ENCODE data around the gene CCT6A.
A peak's percentile ranks its signal among the peaks of the same experiment; 100 is the strongest.
"Not testable (repeated sequence)": the region's sequence is repeated elsewhere in the genome, so short reads cannot be mapped to it uniquely, and the experiment has no call there.

The CCT6A gene

GRCh38 chr7:56051339-56052191 is at the start of gene CCT6A, which contains the start of gene PSPH:
TSS of gene CCT6A (plus strand) at chr7:56051765. CDS start at chr7:56051849, 84 bp downstream.
TSS of gene PSPH (minus strand) at chr7:56051444. CDS start at chr7:56021212, 30,232 bp downstream.
- DNase-seq (ENCODE audit: low read depth), result peak; percentile 97

GRCh38 chr7:56003749-56004148 is 47.8 kb upstream of the CCT6A start:
- DNase-seq (ENCODE audit: low read depth), result no peak

- DNase-seq (ENCODE audit: low read depth), result no peak
These were observed 44.4 kb upstream of the CCT6A start for GRCh38 chr7:56007167-56007652.

GRCh38 chr7:56007891-56008290 is 43.7 kb upstream of the CCT6A start:
- DNase-seq (ENCODE audit: low read depth), result no peak

- no peak for DNase-seq (ENCODE audit: low read depth)
These were observed 41.9 kb upstream of the CCT6A start for GRCh38 chr7:56009695-56010094.

GRCh38 chr7:56017015-56017414 is 34.5 kb upstream of the CCT6A start:
- DNase-seq (ENCODE audit: low read depth), result not testable (repeated sequence)

- DNase-seq (ENCODE audit: low read depth), result no peak
These were observed 32.1 kb upstream of the CCT6A start for GRCh38 chr7:56019501-56019900.

- DNase-seq (ENCODE audit: low read depth), result no peak
These were observed 28.1 kb upstream of the CCT6A start for GRCh38 chr7:56023500-56023899.

GRCh38 chr7:56026538-56026937 is 25.0 kb upstream of the CCT6A start:
- DNase-seq (ENCODE audit: low read depth), result no peak

GRCh38 chr7:56028942-56029630 is 22.5 kb upstream of the CCT6A start:
- no peak for DNase-seq (ENCODE audit: low read depth)

GRCh38 chr7:56030340-56030739 is 21.2 kb upstream of the CCT6A start:
- no peak for DNase-seq (ENCODE audit: low read depth)

- DNase-seq (ENCODE audit: low read depth), result not testable (repeated sequence)
These were observed 20.0 kb upstream of the CCT6A start for GRCh38 chr7:56031556-56031955.

GRCh38 chr7:56032578-56032977 is 19.0 kb upstream of the CCT6A start:
- DNase-seq (ENCODE audit: low read depth), result not testable (repeated sequence)

- peak; percentile 36 for DNase-seq (ENCODE audit: low read depth)
These were observed 17.7 kb upstream of the CCT6A start for GRCh38 chr7:56033671-56034432.

GRCh38 chr7:56040730-56041129 is 10.8 kb upstream of the CCT6A start:
- DNase-seq (ENCODE audit: low read depth), result no peak

GRCh38 chr7:56045758-56046157 is 5.8 kb upstream of the CCT6A start:
- not testable (repeated sequence) for DNase-seq (ENCODE audit: low read depth)

- no peak for DNase-seq (ENCODE audit: low read depth)
These were observed 4.7 kb upstream of the CCT6A start for GRCh38 chr7:56046721-56047445.

- DNase-seq (ENCODE audit: low read depth), result not testable (repeated sequence)
These were observed 4.0 kb upstream of the CCT6A start for GRCh38 chr7:56047446-56048116.

GRCh38 chr7:56048245-56048644 is 3.3 kb upstream of the CCT6A start:
- DNase-seq (ENCODE audit: low read depth), result no peak

- not testable (repeated sequence) for DNase-seq (ENCODE audit: low read depth)
These were observed 2.8 kb upstream of the CCT6A start for GRCh38 chr7:56048763-56049162.

GRCh38 chr7:56051053-56051338 is 569 bp upstream of the CCT6A start:
- DNase-seq (ENCODE audit: low read depth), result no peak
